GM08714 (cell line): Measurements from ENCODE around the gene FASTK.

ENCODE experiments used
- H3K4me3 ChIP-seq: fragments of 200-500 bp; sonication (Bioruptor generic); 2 replicates; pipeline ENCODE4 v1.5.1; 2014; ENCODE audit warnings: mild to moderate bottlenecking, low read length, inconsistent platforms
- ZNF274 ChIP-seq: IDR thresholded peaks from 2 replicates; pipeline ENCODE4 v1.6.1; 2012; ENCODE audit warnings: mild to moderate bottlenecking, low read depth, low read length

Gene FASTK

GRCh38 chr7:151076863-151077704 lies 3.5 kb downstream of the FASTK start:
- no peak for TF ChIP-seq ZNF274
- H3K4me3 ChIP-seq: no peak overlapping the region

- TF ChIP-seq ZNF274: no peak
- H3K4me3 ChIP-seq: no peak overlapping the region
Observed at GRCh38 chr7:151075978-151076426, 4.6 kb downstream of the FASTK start.

DNA sequence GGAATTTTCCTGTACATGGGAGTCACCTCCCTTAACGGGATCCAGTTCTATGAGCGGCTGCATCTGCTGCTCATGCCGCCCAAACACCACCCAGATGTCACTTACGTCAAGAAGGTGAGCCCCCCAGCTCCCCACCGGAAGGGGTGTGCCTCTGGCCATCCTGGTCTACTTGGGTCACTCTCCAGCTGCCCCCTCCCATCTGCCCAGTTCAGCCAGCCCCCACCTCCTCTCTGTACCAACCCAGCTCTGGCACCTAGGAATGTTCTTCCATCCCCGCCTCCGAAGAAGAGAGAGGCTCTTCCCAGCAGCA lies 5.0 kb downstream of the FASTK start:
- no peak overlapping the region for H3K4me3 ChIP-seq

DNA sequence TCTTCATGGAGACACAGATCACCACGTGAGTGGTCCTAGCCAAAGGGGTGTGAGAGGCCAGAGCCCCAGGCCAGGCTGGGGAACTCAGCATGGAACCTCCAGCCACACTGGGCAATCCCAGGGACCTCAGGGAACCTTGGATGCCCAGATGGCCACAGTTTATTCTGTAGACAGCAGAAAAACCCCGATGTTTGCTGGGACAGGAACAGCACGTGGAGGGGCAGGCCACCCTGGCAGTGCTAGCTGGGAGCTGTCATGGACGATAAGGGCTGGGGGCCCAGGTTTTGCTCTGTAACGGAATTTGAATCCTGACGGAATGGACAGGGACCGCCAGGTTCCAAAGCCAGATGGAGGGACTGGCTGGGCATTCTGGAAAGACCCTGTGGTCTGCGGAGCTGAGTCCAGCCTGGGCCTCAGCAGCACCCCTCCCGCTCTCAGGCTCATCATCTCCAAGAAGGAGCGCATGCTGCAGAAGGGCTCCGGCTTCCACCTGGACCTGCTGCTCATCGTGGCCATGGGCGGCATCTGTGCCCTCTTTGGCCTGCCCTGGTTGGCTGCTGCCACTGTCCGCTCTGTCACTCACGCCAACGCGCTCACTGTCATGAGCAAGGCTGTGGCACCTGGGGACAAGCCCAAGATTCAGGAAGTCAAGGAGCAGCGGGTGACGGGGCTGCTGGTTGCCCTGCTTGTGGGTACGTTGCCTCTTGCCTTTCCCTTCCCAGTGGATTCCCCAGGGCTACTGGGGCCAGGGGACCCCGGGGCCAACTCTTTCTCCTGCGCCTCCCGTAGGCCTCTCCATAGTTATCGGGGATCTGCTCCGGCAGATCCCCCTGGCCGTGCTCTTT lies 5.6 kb downstream of the FASTK start:
- TF ChIP-seq ZNF274: no peak
- no peak overlapping the region for H3K4me3 ChIP-seq

More for the DNA sequence above, 5.0 kb downstream of the FASTK start:
- no peak for TF ChIP-seq ZNF274

DNA sequence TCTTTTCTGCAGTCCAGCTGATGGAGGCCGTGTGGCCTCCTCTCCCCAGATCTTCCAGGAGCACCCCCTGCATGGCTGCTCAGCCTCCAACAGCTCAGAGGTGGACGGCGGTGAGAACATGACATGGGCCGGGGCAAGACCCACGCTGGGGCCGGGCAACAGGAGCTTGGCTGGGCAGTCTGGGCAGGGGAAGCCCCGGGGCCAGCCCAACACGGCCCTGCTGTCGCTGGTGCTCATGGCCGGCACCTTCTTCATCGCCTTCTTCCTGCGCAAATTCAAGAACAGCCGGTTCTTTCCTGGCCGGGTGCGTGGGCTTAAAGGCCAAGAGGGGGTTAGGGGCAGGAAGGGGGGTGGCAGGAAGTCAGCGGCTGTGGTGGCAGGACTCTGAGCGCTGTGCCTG lies 6.6 kb downstream of the FASTK start:
- TF ChIP-seq ZNF274: no peak
- no peak overlapping the region for H3K4me3 ChIP-seq

DNA sequence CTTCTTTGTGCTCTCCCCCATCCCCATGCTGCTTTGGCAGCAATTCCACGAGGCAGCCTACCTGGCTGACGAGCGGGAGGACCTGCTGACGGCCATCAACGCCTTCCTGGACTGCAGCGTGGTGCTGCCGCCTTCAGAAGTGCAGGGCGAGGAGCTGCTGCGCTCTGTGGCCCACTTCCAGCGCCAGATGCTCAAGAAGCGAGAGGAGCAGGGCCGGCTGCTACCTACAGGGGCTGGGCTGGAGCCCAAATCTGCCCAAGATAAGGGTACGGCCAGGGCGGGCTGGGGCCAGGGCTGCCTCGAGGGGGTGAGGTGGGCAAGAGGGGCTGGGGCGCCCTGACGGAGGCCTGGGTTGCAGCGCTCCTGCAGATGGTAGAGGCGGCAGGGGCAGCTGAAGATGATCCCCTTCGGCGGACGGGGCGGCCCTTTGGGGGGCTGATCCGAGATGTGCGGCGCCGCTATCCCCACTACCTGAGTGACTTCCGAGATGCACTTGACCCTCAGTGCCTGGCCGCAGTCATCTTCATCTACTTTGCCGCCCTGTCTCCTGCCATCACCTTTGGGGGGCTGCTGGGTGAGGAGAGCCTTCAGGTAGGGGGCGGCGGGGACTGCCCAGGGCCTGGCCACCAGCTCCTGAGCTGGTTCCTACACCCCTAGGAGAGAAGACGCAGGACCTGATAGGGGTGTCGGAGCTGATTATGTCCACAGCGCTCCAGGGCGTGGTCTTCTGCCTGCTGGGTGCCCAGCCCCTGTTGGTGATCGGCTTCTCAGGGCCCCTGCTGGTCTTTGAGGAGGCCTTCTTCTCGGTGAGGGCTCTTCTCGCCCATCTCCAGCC lies 9.4 kb downstream of the FASTK start:
- no peak for TF ChIP-seq ZNF274
- no peak overlapping the region for H3K4me3 ChIP-seq

DNA sequence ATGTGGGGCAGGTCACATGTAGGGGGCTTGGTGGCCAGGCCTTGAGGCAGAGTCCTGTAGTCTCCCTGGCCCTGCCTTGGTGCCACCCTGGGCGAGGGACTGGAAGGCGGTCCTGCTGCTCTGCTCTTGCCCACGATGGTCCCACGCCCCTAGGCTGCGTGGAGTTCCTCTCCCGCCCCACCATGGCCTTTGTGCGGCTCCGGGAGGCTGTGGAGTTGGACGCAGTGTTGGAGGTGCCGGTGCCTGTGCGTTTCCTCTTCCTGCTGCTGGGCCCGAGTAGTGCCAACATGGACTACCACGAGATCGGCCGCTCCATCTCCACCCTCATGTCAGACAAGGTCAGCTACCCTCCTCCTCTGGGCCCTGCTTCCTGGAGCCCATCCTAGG lies 10.0 kb downstream of the FASTK start:
- H3K4me3 ChIP-seq: no peak overlapping the region
- TF ChIP-seq ZNF274: no peak

DNA sequence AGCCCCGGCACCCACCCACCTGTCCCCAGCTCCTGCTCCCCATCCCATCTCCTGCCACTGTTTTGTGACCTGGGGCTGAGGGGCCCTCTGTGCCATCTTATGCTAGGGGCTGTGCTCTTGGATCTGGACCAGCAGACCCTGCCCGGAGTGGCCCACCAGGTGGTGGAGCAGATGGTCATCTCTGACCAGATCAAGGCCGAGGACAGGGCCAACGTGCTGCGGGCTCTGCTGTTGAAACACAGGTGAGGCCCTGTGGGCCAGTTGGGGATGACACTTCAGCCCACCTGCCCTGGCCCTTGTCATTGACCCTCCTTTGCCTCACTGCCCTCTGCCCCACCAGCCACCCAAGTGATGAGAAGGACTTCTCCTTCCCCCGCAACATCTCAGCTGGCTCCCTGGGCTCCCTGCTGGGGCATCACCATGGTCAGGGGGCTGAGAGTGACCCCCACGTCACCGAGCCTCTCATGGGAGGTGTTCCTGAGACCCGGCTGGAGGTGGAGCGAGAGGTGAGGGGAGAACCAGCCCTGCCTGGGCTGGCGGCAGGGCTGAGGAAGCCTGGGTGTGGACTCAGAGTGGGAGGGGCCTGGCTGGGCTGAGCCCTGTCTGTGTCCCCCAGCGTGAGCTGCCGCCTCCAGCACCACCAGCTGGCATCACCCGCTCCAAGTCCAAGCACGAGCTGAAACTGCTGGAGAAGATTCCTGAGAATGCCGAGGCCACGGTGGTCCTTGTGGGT lies 10.6 kb downstream of the FASTK start:
- TF ChIP-seq ZNF274: no peak
- H3K4me3 ChIP-seq: no peak overlapping the region

DNA sequence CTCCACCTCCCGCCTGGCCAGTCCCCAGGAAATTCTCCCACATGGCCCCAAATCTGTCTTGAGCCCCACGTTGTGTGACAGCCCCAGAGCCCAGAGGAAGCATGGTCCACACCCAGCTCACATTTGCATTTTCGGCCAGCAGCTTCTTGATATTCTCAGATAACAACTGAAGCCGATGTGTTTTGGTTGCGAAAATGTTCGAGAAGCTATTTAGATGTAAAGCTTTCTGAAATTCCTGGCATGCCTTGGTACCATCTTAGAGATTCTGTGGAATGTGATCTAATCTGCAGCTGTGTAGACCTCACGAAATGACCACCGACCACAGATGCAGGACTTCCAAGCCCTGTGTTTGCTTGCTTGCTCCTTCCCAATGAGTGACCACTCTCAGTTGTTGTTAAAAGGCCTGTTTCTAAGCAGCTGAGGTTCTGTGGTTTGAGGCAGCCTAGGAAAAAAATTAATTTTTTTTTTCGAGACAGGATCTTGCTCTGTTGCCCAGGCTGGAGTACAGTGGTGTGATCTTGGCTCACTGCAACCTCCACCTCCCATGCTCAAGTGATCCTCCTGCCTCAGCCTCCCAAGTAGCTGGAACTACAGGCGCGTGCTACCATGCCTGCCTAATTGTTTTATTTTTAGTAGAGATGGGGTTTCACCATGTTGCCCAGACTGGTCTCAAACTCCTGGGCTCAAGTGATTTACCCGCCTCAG lies 12.4 kb downstream of the FASTK start:
- TF ChIP-seq ZNF274: no peak

GRCh38 chr7:151066273-151066974 lies 14.2 kb downstream of the FASTK start:
- no peak for TF ChIP-seq ZNF274
- H3K4me3 ChIP-seq: no peak overlapping the region

More for the DNA sequence above, 12.4 kb downstream of the FASTK start:
- no peak overlapping the region for H3K4me3 ChIP-seq

GRCh38 chr7:151065516-151065915 lies 15.1 kb downstream of the FASTK start:
- H3K4me3 ChIP-seq: no peak overlapping the region
- TF ChIP-seq ZNF274: no peak

GRCh38 chr7:151064993-151065392 lies 15.6 kb downstream of the FASTK start:
- H3K4me3 ChIP-seq: no peak overlapping the region
- no peak for TF ChIP-seq ZNF274
